HG02588 (cell line): ENCODE results near the gene CCNC.

Source experiments
- ATAC-seq: cut with Tn5 transposase; IDR thresholded peaks from one replicate; pipeline ENCODE4 v1.9.1; 2021; ENCODE audit warnings: mild to moderate bottlenecking, moderate library complexity; ENCODE audit not compliant: unreplicated experiment

Gene CCNC

GRCh38 chr6:99550046-99550748, 18.3 kb downstream of the CCNC start:
- ATAC-seq: no peak

DNA sequence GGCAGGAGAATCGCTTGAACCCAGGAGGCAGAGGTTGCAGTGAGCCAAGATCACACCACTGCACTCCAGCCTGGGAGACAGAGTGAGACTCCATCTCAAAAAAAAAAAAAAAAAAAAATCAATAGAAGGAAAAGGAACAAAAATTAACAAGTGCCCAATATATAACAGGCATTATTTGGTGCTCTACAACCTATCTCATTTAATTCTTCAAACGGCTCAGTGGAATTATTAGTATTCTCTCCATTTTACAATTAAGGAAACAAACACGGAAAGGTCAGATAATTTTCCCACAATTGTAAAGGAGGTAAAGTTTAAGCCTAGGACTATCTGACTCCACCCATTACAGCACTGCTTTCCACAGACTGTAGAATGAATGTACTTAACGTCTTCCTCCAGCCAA, 19.8 kb downstream of the CCNC start:
- ATAC-seq: no peak

DNA sequence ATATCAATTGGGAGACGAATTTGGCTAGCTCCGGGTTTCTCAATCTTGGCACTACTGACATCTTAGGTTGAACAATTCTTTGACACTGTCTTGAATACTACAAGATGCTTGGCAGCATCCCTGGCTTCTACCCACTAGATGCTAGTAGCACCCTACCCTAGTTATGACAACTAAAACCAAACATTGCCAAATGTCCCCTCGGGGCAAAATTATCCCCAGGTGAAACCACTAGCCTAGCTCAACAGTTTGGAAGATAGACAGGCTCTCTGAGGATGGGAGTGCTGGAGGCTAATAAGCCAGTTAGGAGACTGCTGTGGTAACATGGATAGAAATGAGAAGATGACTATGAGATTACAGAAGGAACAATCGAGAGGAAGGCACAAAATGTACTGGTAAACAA, 20.9 kb downstream of the CCNC start:
- no peak for ATAC-seq

- no peak for ATAC-seq
Observed at GRCh38 chr6:99545442-99545841, 23.0 kb downstream of the CCNC start.

- ATAC-seq: no peak
Observed at GRCh38 chr6:99543968-99544367, 24.5 kb downstream of the CCNC start.

GRCh38 chr6:99530627-99531026, 37.8 kb downstream of the CCNC start:
- no peak for ATAC-seq

DNA sequence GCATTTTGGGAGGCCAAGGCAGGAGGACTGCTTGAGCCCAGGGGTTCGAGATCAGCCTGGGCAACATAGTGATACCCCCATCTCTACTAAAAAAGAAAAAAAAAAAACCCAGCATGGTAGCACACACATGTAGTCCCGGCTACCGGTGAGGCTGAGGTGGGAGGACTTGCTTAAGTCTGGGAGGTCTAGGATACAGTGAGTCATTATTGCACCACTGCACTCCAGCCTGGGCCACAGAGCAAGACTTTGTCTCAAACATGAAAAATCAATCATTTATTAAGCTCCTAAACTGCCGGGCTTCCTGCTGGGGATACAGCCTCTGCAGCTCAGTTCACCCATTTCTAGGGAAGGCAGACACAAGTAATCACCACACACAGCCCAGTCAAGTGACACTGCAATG, 45.9 kb downstream of the CCNC start:
- no peak for ATAC-seq

DNA sequence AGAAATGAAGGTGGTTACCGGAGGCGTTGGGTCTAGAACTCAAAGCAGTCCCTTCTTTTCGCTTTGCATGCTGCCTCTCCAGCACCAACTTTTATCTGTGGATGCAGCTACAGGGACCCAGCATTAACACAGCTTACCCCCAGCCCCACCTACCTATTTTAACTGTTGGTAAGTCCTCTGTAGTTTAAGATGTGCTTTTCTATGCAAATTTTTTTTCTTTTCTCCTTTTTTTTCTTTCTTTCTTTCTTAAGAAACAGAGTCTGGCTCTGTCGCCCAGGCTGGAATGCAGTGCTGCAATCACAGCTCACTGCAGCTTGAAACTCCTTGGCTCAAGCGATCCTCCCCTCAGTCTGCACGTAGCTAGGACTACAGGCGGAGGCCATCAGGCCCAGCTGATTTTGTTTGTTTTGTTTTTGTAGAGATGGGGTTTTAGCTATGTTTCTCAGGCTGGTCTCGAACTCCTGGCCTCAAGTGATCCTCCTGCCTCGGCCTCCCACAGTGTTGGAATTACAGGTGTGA, 46.8 kb downstream of the CCNC start:
- ATAC-seq: peak; percentile 24

- peak; percentile 98 for ATAC-seq
Observed at GRCh38 chr6:99520855-99521632, 47.4 kb downstream of the CCNC start.

- no peak for ATAC-seq
Observed at GRCh38 chr6:99519446-99519845, 49.0 kb downstream of the CCNC start.

DNA sequence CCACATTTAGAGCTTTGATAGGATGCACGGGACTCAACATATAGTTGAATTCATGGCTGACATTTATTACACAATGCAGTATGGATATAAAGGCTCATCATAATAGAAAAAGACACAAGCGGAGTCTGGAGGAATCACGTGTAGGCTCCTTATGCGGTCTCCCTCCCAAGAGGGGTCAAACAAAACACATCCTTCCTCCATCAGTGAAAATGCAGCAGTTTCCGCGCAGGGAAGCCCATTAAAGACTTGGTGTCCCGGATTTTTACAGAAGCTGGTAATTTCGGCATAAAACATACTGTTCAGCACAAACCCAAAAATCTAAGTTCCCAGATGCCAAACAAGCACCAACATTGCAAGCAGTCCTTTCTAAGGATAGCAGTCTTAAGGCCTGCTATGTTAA, 54.4 kb downstream of the CCNC start:
- ATAC-seq: no peak

DNA sequence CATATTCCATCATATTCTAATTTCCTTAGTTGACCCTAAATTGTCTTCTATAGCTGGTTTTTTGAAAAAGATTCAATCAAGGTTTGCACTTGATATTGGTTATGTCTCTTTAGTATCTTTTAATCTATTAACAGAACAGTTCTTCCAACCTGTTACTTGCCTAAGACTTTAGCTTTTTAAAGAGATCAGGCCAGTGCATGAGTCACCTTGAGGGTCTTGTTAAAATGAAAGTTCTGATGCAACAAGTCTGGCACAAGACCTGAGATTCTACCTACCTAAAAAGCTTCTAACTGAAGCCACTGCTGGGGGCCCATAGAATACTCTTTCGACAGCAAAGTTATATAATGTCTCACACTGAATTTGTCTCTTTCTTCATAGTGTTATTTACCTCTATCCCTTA, 56.4 kb downstream of the CCNC start:
- ATAC-seq: no peak

DNA sequence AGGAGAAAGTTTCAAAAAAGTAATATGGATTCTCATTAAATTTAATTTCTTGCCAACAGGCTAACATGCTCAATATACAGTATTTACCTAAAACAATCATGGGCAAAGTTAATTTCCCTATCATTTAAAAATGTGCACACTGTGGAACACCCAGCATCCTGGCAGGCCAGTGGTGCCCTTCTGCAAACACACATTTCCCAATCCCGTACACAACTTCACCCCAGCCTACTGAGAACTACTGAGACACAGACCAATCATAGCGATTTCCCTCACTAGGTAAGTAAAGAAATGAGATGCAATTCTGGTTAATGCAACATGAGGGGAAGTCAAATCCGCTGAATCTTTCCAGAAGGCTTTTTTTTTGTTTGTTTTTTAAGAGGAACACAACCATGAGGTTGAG, 60.8 kb downstream of the CCNC start:
- no peak for ATAC-seq

- no peak for ATAC-seq
Observed at GRCh38 chr6:99501762-99502161, 66.7 kb downstream of the CCNC start.

DNA sequence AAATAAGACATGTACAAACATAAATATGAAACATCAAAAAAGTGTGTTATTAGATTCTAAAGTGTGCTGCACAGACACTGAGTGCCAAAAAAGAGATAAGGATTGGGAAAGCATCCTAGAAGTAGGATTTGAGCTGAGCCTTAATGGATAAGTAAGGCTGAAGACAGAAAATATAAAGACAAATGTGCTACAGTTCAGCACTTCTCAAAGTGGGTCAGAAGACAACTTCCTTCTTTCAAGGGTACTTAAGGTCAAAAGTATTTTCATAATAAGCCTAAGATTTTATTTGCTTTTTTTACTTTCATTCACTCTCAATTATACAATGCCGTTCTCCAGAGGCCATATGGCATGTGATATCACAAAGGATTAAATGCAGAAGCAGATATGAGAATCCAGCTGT, 70.0 kb downstream of the CCNC start:
- no peak for ATAC-seq

GRCh38 chr6:99495466-99495865, 73.0 kb downstream of the CCNC start:
- ATAC-seq: no peak
